ENCODE results near the gene VCX2. TPM values are rescaled to one million over a fixed set of nuclear protein-coding genes. Genes with fewer than 3 reads are reported as not detected.

The VCX2 gene
- total and polyA plus RNA-seq, 9 of the 15 experiments (the other 6 are each of a cell fraction or from before 2014, with no cell fraction given): not detected

DNA sequence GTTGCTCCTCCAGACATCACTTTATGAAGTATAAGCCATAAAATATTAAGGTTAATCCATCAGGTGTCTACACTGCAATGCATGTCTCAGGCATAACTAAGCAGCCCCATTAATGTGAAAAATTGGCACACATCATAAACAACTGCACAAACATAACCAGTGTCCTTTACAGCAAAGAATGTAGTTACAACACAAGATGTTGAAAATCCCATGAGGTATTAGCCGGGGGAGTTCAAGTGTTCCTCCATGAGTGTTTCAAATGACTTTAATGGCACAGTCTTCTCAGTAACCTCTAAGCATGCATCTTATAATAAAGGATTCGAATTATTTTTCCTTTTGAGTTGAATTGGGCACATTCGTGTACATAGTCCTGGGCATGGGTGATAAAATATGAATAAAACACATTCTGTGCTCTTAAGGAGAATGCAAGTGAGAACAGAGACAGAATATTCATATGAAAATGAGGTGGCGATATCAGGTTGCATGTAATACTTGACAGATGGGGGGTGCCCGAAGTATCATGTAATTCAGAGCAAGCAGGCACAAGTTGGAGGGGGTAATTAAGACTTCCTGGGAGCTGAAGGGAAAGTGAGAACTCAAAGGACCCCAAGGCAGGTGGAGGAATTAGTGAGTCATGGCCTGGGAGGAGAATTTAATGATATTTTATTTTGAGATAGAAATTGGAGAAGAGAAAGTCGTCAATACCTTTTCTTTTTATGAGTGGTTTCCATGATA, 18.2 kb upstream of the VCX2 start:
- in situ Hi-C loops (cut with MboI): no loop called here
- ATAC-seq (no peak), DNase-seq (ENCODE audit: extremely low read depth in 1 of 4, low spot score in 3 of 4) (no peak), FAIRE-seq (no peak)
- Histone ChIP-seq H2AFZ (ENCODE audit: low read depth, low read length) (no peak overlapping the region), H3K79me2 (ENCODE audit: control insufficient read depth, insufficient read depth, low read length) (no peaks in the 10 kb centered on the region), H3K9me1 (ENCODE audit: control insufficient read depth, insufficient read depth, low read length) (no peaks in the 10 kb centered on the region), H4K20me1 (replicated peaks; ENCODE audit: control insufficient read depth, insufficient read depth, low read length) (no peaks in the 10 kb centered on the region), H3K4me2 (ENCODE audit: insufficient read depth, low read length) (no peak overlapping the region), H3K9ac (ENCODE audit: insufficient read depth in 1 of 2, low read depth in 2 of 2, low read length in 2 of 2) (no peak overlapping the region), H3K27ac (ENCODE audit: extremely low read depth, low read depth, low read length) (no peak overlapping the region), H3K36me3 (ENCODE audit: control insufficient read depth, insufficient read depth, low read length) (no peaks in the 10 kb centered on the region), H3K9me3 (replicated peaks; ENCODE audit: control insufficient read depth, insufficient read depth, low read depth, low read length) (no peaks in the 10 kb centered on the region), H3K4me1 (replicated peaks in 1 of 2; ENCODE audit: control insufficient read depth in 2 of 2, insufficient read depth in 2 of 2, low read length in 2 of 2) (no peaks in the 10 kb centered on the region), H3K27me3 (ENCODE audit: control insufficient read depth in 2 of 2, insufficient read depth in 2 of 2, low read length in 2 of 2) (no peaks in the 10 kb centered on the region), H3K4me3 (no peak overlapping the region)
- ChIA-PET CTCF (ENCODE audit: low intra/inter-chr PET ratio) (no interaction called here), POLR2A (no interaction called here)
- no TSS peak for BruUV-seq (replicated peaks)
- WGBS (ENCODE audit: insufficient coverage, low coverage, missing lambda C conversion rate): 0% methylated on average over 6 of the region's 6 CpGs
- intact Hi-C loops (cut with micrococcal nuclease): no loop called here
- TF ChIP-seq, protein P1, sequence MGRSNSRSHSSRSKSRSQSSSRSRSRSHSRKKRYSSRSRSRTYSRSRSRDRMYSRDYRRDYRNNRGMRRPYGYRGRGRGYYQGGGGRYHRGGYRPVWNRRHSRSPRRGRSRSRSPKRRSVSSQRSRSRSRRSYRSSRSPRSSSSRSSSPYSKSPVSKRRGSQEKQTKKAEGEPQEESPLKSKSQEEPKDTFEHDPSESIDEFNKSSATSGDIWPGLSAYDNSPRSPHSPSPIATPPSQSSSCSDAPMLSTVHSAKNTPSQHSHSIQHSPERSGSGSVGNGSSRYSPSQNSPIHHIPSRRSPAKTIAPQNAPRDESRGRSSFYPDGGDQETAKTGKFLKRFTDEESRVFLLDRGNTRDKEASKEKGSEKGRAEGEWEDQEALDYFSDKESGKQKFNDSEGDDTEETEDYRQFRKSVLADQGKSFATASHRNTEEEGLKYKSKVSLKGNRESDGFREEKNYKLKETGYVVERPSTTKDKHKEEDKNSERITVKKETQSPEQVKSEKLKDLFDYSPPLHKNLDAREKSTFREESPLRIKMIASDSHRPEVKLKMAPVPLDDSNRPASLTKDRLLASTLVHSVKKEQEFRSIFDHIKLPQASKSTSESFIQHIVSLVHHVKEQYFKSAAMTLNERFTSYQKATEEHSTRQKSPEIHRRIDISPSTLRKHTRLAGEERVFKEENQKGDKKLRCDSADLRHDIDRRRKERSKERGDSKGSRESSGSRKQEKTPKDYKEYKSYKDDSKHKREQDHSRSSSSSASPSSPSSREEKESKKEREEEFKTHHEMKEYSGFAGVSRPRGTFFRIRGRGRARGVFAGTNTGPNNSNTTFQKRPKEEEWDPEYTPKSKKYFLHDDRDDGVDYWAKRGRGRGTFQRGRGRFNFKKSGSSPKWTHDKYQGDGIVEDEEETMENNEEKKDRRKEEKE (IDR thresholded peaks at IDR 0.05; ENCODE audit: borderline replicate concordance in 1 of 2, control insufficient read depth in 1 of 2, low read depth in 2 of 2, low read length in 1 of 2): no peak
- TF ChIP-seq NR2F6 (CRISPR knock-in tag; IDR thresholded peaks at IDR 0.05): no peak
- no peak for TF ChIP-seq HNRNPLL (IDR thresholded peaks at IDR 0.05; ENCODE audit: low read depth, low read length, poor library complexity, severe bottlenecking)
- TF ChIP-seq ZNF57 (CRISPR knock-in tag; IDR thresholded peaks at IDR 0.05): no peak
- no peak for TF ChIP-seq SRSF7 (optimal IDR thresholded peaks at IDR 0.05; ENCODE audit: low read depth, low read length)
- TF ChIP-seq GTF2F1 (IDR thresholded peaks at IDR 0.05; ENCODE audit: low read depth, low read length): no peak
- TF ChIP-seq ZBED1 (IDR thresholded peaks at IDR 0.05): no peak
- TF ChIP-seq ZNF384 (IDR thresholded peaks at IDR 0.05; ENCODE audit: low read depth, low read length): no peak
- TF ChIP-seq FOSL1 (tag; conservative IDR thresholded peaks at IDR 0.05): no peak
- no peak for TF ChIP-seq GABPB2 (CRISPR knock-in tag; conservative IDR thresholded peaks at IDR 0.05)
- TF ChIP-seq PTRF (tag; IDR thresholded peaks at IDR 0.05): no peak
- TF ChIP-seq JUND (IDR thresholded peaks at IDR 0.05; ENCODE audit: borderline replicate concordance, low read depth, low read length): no peak
- no peak for TF ChIP-seq JUND (tag; IDR thresholded peaks at IDR 0.05; ENCODE audit: borderline replicate concordance, low read depth, low read length)
- TF ChIP-seq, protein P2, sequence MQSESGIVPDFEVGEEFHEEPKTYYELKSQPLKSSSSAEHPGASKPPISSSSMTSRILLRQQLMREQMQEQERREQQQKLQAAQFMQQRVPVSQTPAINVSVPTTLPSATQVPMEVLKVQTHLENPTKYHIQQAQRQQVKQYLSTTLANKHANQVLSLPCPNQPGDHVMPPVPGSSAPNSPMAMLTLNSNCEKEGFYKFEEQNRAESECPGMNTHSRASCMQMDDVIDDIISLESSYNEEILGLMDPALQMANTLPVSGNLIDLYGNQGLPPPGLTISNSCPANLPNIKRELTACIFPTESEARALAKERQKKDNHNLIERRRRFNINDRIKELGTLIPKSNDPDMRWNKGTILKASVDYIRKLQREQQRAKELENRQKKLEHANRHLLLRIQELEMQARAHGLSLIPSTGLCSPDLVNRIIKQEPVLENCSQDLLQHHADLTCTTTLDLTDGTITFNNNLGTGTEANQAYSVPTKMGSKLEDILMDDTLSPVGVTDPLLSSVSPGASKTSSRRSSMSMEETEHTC (IDR thresholded peaks at IDR 0.05): no peak
- no peak for TF ChIP-seq KDM4B (IDR thresholded peaks at IDR 0.05; ENCODE audit: borderline replicate concordance in 2 of 2, low read depth in 1 of 2)

Data from K562 (cell line).